Vagina (tissue), 2 donors: ENCODE results near the gene ADGRG4. TPM values are rescaled to one million over a fixed set of nuclear protein-coding genes. Genes with fewer than 3 reads are reported as not detected.
A peak's percentile ranks its signal among the peaks of the same experiment; 100 is the strongest.

ENCODE experiments used
- DNase-seq, 2 donors: peaks; one replicate each; pipeline ENCODE4 v3.0.0-alpha.2; 2017; ENCODE audit errors: extremely low spot score in 2 of 2
- H3K27ac ChIP-seq: fragments of 200-600 bp; sonication (generic); one replicate; pipeline ENCODE4 v1.5.1; 2019
- H3K27me3 ChIP-seq: fragments of 200-600 bp; sonication (generic); one replicate; pipeline ENCODE4 v1.5.1; 2019
- H3K36me3 ChIP-seq, 2 donors: fragments of 200-600 bp; sonication (generic); one replicate each; pipeline ENCODE4 v1.5.1; 2017 to 2019
- H3K4me1 ChIP-seq: fragments of 200-600 bp; sonication (generic); one replicate; pipeline ENCODE4 v1.5.1; 2019
- H3K4me3 ChIP-seq, 2 donors: fragments of 200-600 bp; sonication (generic); 1 replicate in 1 of 2; 2 replicates in 1 of 2; pipeline ENCODE4 v1.5.1; 2016 to 2019
- H3K9me3 ChIP-seq: fragments of 200-600 bp; sonication (generic); one replicate; pipeline ENCODE4 v1.5.1; 2019
- POLR2A ChIP-seq, 2 donors: fragments of 450-650 bp; IDR thresholded peaks; one replicate each; pipeline ENCODE4 v1.6.1; 2017; ENCODE audit warnings: antibody characterized with exemption in 2 of 2, mild to moderate bottlenecking in 2 of 2, moderate library complexity in 2 of 2
- POLR2AphosphoS5 ChIP-seq, 2 donors: sonication (generic); formaldehyde crosslinking; IDR thresholded peaks; one replicate each; pipeline ENCODE4 v1.9.0; 2017; ENCODE audit warnings: antibody characterized with exemption in 2 of 2, mild to moderate bottlenecking in 2 of 2, low read depth in 1 of 2; ENCODE audit not compliant: insufficient read depth in 1 of 2
- intact Hi-C: fragments of 100-400 bp; cut with DNase I; formaldehyde crosslinking; loops from one replicate; pipeline ENCODE4 v1.15.1; 2023
- total RNA-seq: library from RNA; depleted of rRNA; stranded (reverse); fragments of >200 nt; gene quantifications from one replicate; pipeline ENCODE4 v1.2.3, GENCODE V29; 2016
- TF ChIP-seq, protein P1 (sequence below), 3 experiments: fragments of 450-650 bp in 2 of 3; fragments of 200-600 bp in 1 of 3; sonication (generic) in 1 of 3; IDR thresholded peaks; one replicate each; pipeline ENCODE4 v1.5.1; 2017 to 2019; ENCODE audit warnings: antibody characterized with exemption in 3 of 3, mild to moderate bottlenecking in 2 of 3, moderate library complexity in 2 of 3

Gene ADGRG4
- total RNA-seq, 1 donor from 2014 or later = 0.25 TPM

DNA sequence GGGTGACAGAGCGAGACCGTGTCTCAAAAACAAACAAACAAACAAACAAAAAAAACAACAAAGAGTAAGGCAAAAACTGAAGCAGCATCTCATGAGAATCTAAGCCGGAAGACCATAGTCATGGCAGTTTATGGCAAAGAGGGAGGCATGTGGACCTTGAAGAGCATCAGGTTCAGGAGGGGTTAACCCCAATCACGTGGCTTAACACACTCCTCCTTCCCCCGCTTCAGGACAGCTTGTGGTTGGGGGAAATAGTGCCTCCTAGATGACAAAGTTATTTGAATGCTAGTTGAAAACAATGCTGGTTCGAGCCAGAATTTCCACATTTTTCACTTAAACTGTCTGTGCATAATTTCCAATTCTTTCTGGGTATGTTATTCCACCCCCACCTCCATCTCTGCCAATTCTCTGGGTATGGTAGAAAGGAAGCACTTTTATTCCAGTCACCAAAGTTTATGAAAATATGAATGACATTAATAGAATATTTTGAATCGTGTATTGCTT lies 37.9 kb upstream of the ADGRG4 start:
- Histone ChIP-seq H3K9me3 (no peaks in the 10 kb centered on the region), H3K36me3 (no peaks in the 10 kb centered on the region), H3K27ac (no peak overlapping the region), H3K4me1 (no peaks in the 10 kb centered on the region), H3K4me3 (no peak overlapping the region), H3K27me3 (no peaks in the 10 kb centered on the region)
- TF ChIP-seq POLR2AphosphoS5 (IDR thresholded peaks at IDR 0.05; ENCODE audit: insufficient read depth in 1 of 2, low read depth in 1 of 2) = no peak
- DNase-seq = no peak
- intact Hi-C loops = no loop called here

DNA sequence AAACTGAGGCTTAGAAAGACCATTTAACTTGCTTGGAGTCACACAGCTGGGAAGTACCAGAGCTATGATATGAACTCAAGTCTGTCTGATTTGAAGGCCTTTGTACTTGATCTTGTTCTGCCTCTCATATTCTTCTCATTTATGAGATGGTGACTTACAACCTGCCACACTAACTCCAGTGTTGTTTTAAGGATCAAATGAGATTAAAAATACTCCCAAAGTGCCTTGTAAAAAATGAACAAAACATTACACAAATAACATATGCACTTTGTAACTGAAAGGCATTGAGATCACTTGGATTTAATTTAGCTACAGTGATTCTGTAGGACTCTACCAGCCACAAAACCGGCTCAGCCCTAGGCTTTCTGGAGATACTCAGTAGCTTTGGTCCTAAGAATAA lies 33.9 kb upstream of the ADGRG4 start:
- Histone ChIP-seq H3K9me3 (no peaks in the 10 kb centered on the region), H3K4me1 (no peaks in the 10 kb centered on the region), H3K27me3 (no peaks in the 10 kb centered on the region), H3K36me3 (no peaks in the 10 kb centered on the region), H3K4me3 (no peak overlapping the region), H3K27ac (no peak overlapping the region)
- TF ChIP-seq POLR2A (IDR thresholded peaks at IDR 0.05) = no peak
- TF ChIP-seq, protein P1, sequence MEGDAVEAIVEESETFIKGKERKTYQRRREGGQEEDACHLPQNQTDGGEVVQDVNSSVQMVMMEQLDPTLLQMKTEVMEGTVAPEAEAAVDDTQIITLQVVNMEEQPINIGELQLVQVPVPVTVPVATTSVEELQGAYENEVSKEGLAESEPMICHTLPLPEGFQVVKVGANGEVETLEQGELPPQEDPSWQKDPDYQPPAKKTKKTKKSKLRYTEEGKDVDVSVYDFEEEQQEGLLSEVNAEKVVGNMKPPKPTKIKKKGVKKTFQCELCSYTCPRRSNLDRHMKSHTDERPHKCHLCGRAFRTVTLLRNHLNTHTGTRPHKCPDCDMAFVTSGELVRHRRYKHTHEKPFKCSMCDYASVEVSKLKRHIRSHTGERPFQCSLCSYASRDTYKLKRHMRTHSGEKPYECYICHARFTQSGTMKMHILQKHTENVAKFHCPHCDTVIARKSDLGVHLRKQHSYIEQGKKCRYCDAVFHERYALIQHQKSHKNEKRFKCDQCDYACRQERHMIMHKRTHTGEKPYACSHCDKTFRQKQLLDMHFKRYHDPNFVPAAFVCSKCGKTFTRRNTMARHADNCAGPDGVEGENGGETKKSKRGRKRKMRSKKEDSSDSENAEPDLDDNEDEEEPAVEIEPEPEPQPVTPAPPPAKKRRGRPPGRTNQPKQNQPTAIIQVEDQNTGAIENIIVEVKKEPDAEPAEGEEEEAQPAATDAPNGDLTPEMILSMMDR (IDR thresholded peaks at IDR 0.05) = no peak
- no peak for TF ChIP-seq POLR2AphosphoS5 (IDR thresholded peaks at IDR 0.05; ENCODE audit: insufficient read depth in 1 of 2, low read depth in 1 of 2)
- no peak for DNase-seq
- intact Hi-C loops = loop anchor here (5.0 kb wide), 1 partner anchor 240 kb away; no protein-coding TSS in a partner anchor

DNA sequence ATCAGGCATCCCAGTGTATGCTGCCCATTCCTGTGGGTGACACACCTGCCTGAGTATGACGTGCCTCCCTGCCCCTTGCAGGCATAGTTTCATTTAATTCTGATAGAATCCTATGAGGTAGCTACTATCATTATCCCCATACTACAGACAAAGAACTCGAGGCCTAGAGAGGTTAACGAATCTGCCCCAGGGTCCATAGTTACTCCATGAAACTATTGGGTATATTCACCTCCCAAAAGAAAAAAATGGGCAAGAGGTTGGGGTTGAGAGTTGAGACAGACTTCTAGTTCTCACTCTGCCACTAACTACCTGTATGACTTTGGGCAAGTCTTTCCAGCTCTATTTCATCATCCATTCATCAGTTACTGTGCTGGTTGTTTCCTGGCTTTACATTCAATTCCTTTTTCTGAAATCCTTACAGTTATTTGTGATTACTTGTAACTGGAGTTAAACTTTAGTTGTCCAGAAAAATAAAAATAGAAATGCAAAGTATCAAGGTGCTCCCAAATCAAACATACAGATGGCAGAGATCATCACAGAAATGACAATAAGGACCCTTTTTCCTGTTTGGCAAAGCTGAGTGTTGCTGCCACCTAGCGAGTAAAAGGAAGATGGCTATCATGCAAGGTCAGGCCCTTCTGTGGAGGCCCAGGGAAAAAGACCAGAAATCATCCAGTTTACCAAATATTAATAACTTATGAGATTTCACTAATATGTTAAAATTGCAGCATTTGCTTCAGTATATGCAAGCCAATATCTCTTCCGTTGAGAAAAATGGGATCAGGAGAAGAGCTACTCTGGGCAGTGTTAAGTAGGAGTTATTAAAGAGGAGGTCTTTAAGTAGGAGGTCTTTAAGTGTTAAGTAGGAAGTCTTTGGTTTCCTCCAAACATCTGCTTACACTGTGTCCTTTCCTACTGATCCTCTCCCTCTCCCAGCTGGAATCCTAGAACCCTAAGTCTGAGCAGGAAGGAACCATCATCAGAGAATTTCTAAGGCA lies 32.4 kb upstream of the ADGRG4 start:
- H3K4me1 ChIP-seq = no peaks in the 10 kb centered on the region
- TF ChIP-seq POLR2AphosphoS5 (IDR thresholded peaks at IDR 0.05; ENCODE audit: insufficient read depth in 1 of 2, low read depth in 1 of 2) (no peak), POLR2A (IDR thresholded peaks at IDR 0.05) (no peak)
- TF ChIP-seq, protein P1 (IDR thresholded peaks at IDR 0.05) = peak in 2 of 3 experiments; percentile 47 to 55
- H3K27ac ChIP-seq = no peak overlapping the region
- H3K27me3 ChIP-seq = no peaks in the 10 kb centered on the region
- no peak overlapping the region for H3K4me3 ChIP-seq
- no peak for DNase-seq
- H3K36me3 ChIP-seq = no peaks in the 10 kb centered on the region
- no peaks in the 10 kb centered on the region for H3K9me3 ChIP-seq
- intact Hi-C loops = loop anchor here (5.0 kb wide), 1 partner anchor 241 kb away; no protein-coding TSS in a partner anchor

DNA sequence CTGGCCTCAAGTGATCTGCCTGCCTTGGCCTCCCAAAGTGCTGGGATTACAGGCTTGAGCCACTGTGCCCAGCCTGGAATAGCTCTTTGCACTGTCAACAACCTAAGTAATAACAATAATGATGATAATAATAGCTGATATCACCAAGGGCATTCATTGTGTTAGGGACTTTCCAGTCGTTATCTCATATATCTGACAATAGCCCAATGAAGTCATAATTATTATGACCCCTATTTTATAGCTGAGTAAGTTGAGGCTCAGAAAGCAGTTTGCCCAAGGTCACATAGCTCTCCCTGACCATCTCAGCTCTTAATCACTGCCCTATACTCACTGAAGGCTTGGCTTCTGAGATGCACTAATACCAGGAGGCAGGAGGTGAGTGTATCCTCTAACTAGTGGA lies 30.8 kb upstream of the ADGRG4 start:
- intact Hi-C loops = loop anchor here (5.0 kb wide), 1 partner anchor 243 kb away; no protein-coding TSS in a partner anchor
- no peaks in the 10 kb centered on the region for H3K9me3 ChIP-seq
- no peaks in the 10 kb centered on the region for H3K27me3 ChIP-seq
- TF ChIP-seq, protein P1 (IDR thresholded peaks at IDR 0.05) = no peak
- H3K4me3 ChIP-seq = no peak overlapping the region
- DNase-seq = no peak
- H3K36me3 ChIP-seq = no peaks in the 10 kb centered on the region
- H3K27ac ChIP-seq = no peak overlapping the region
- H3K4me1 ChIP-seq = no peaks in the 10 kb centered on the region

DNA sequence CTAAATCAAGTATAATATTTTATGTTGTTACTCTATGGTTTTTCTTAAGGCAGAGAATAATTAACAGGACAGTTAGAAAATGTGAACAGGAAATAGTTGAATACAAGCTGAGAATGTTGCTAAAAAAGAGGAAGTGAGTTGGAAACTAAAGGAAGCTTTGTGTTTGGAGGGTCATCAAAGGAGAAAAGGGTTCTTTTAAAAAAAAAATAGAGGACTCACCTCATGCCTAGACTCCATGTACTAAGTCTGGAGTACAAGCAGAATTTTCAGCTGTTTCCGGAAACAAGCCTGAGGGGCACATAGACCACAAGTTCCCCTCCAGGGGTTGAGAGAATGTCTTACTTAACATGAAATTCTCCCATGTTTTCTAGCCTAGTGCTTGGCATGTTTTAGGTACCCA lies 29.5 kb upstream of the ADGRG4 start:
- Histone ChIP-seq H3K9me3 (no peaks in the 10 kb centered on the region), H3K4me1 (no peaks in the 10 kb centered on the region), H3K36me3 (no peaks in the 10 kb centered on the region), H3K27me3 (no peaks in the 10 kb centered on the region), H3K27ac (no peak overlapping the region), H3K4me3 (no peak overlapping the region)
- DNase-seq = no peak
- intact Hi-C loops = no loop called here
- TF ChIP-seq POLR2A (IDR thresholded peaks at IDR 0.05) = no peak
- TF ChIP-seq, protein P1 (IDR thresholded peaks at IDR 0.05) = no peak
- TF ChIP-seq POLR2AphosphoS5 (IDR thresholded peaks at IDR 0.05; ENCODE audit: insufficient read depth in 1 of 2, low read depth in 1 of 2) = no peak
